ENCODE results near the gene AMPD2.

The AMPD2 gene

GRCh38 chr1:109595531-109595930 is 24.1 kb upstream of the AMPD2 start:
- no peak for TF ChIP-seq CTCF (IDR thresholded peaks at IDR 0.05; ENCODE audit: unreplicated experiment in 3 of 3)
- Mint-ChIP-seq H3K36me3 (ENCODE audit: low read depth) (peaks cover 60% of the 10 kb centered on the region), H3K27ac (peak overlapping the region; percentile 79 to 95 (median 89)), H3K27me3 (ENCODE audit: low read depth) (no peaks in the 10 kb centered on the region), H3K9me3 (no peaks in the 10 kb centered on the region), H3K4me3 (no peak overlapping the region), H3K4me1 (peaks cover 14% of the 10 kb centered on the region)

GRCh38 chr1:109598156-109598555 is 21.5 kb upstream of the AMPD2 start:
- H3K9me3 Mint-ChIP-seq = no peaks in the 10 kb centered on the region
- H3K4me3 Mint-ChIP-seq = no peak overlapping the region
- TF ChIP-seq CTCF (IDR thresholded peaks at IDR 0.05; ENCODE audit: unreplicated experiment in 3 of 3) = no peak
- peaks cover 14% of the 10 kb centered on the region for H3K4me1 Mint-ChIP-seq
- H3K36me3 Mint-ChIP-seq (ENCODE audit: low read depth) = peaks cover 39% of the 10 kb centered on the region
- H3K27me3 Mint-ChIP-seq (ENCODE audit: low read depth) = no peaks in the 10 kb centered on the region
- H3K27ac Mint-ChIP-seq = peak overlapping the region; percentile 85 to 87 (median 85)

- peaks cover 39% of the 10 kb centered on the region for H3K36me3 Mint-ChIP-seq (ENCODE audit: low read depth)
- no peaks in the 10 kb centered on the region for H3K27me3 Mint-ChIP-seq (ENCODE audit: low read depth)
- H3K4me3 Mint-ChIP-seq = peak overlapping the region in 1 of 3 experiments; percentile 36
- H3K27ac Mint-ChIP-seq = peak overlapping the region; percentile 85 to 87 (median 85)
- H3K4me1 Mint-ChIP-seq = peaks cover 14% of the 10 kb centered on the region
- peak; percentile 28 to 44 (median 38) for TF ChIP-seq CTCF (IDR thresholded peaks at IDR 0.05; ENCODE audit: unreplicated experiment in 3 of 3)
- H3K9me3 Mint-ChIP-seq = no peaks in the 10 kb centered on the region
These were observed 21.0 kb upstream of the AMPD2 start for GRCh38 chr1:109598655-109599054.

GRCh38 chr1:109603229-109603628 is 16.4 kb upstream of the AMPD2 start:
- Mint-ChIP-seq H3K27ac (no peak overlapping the region), H3K27me3 (ENCODE audit: low read depth) (no peaks in the 10 kb centered on the region), H3K36me3 (ENCODE audit: low read depth) (peaks cover 20% of the 10 kb centered on the region), H3K9me3 (no peaks in the 10 kb centered on the region), H3K4me1 (peaks cover 7% of the 10 kb centered on the region), H3K4me3 (no peak overlapping the region)
- TF ChIP-seq CTCF (IDR thresholded peaks at IDR 0.05; ENCODE audit: unreplicated experiment in 3 of 3) = no peak

- Mint-ChIP-seq H3K36me3 (ENCODE audit: low read depth) (peaks cover 5% of the 10 kb centered on the region), H3K4me3 (no peak overlapping the region), H3K9me3 (no peaks in the 10 kb centered on the region), H3K27ac (no peak overlapping the region), H3K27me3 (ENCODE audit: low read depth) (no peaks in the 10 kb centered on the region), H3K4me1 (no peaks in the 10 kb centered on the region)
- TF ChIP-seq CTCF (IDR thresholded peaks at IDR 0.05; ENCODE audit: unreplicated experiment in 3 of 3) = no peak
These were observed 14.3 kb upstream of the AMPD2 start for GRCh38 chr1:109605381-109605780.

GRCh38 chr1:109609881-109610280 is 9.8 kb upstream of the AMPD2 start:
- Mint-ChIP-seq H3K27me3 (ENCODE audit: low read depth) (no peaks in the 10 kb centered on the region), H3K36me3 (ENCODE audit: low read depth) (no peaks in the 10 kb centered on the region), H3K9me3 (no peaks in the 10 kb centered on the region), H3K4me3 (no peak overlapping the region), H3K27ac (no peak overlapping the region), H3K4me1 (no peaks in the 10 kb centered on the region)
- TF ChIP-seq CTCF (IDR thresholded peaks at IDR 0.05; ENCODE audit: unreplicated experiment in 3 of 3) = no peak

Measured in nephron (organoid).